Inferior parietal cortex (tissue), 1 donor: ENCODE results near the gene SCIN.
A peak's percentile ranks its signal among the peaks of the same experiment; 100 is the strongest.
"Not testable (repeated sequence)": the region's sequence is repeated elsewhere in the genome, so short reads cannot be mapped to it uniquely, and the experiment has no call there.

Experiments
- DNase-seq: peaks from one replicate; pipeline ENCODE4 v3.0.0-alpha.2; 2016; ENCODE audit errors: extremely low spot score

The SCIN gene

GRCh38 chr7:12570534-12571461 is at the start of gene SCIN:
Gene SCIN, plus strand, starts transcription at chr7:12570720. Its CDS starts 67 bp downstream, at chr7:12570787.
- no peak for DNase-seq

GRCh38 chr7:12524794-12525386 is 45.6 kb upstream of the SCIN start:
- DNase-seq, result peak; percentile 78

- DNase-seq, result not testable (repeated sequence)
Observed at GRCh38 chr7:12526693-12527092, 43.8 kb upstream of the SCIN start.

- DNase-seq, result not testable (repeated sequence)
Observed at GRCh38 chr7:12527670-12528069, 42.9 kb upstream of the SCIN start.

GRCh38 chr7:12529971-12530710 is 40.4 kb upstream of the SCIN start:
- DNase-seq, result no peak

GRCh38 chr7:12531784-12532183 is 38.7 kb upstream of the SCIN start:
- DNase-seq, result no peak

- no peak for DNase-seq
Observed at GRCh38 chr7:12534046-12534445, 36.5 kb upstream of the SCIN start.

GRCh38 chr7:12539681-12540080 is 30.8 kb upstream of the SCIN start:
- DNase-seq, result no peak

- no peak for DNase-seq
Observed at GRCh38 chr7:12540850-12541249, 29.7 kb upstream of the SCIN start.

GRCh38 chr7:12543586-12543985 is 26.9 kb upstream of the SCIN start:
- no peak for DNase-seq

- DNase-seq, result no peak
Observed at GRCh38 chr7:12549106-12549505, 21.4 kb upstream of the SCIN start.

- no peak for DNase-seq
Observed at GRCh38 chr7:12550956-12551355, 19.6 kb upstream of the SCIN start.

GRCh38 chr7:12552876-12553275 is 17.6 kb upstream of the SCIN start:
- no peak for DNase-seq

- DNase-seq, result no peak
Observed at GRCh38 chr7:12553416-12553815, 17.1 kb upstream of the SCIN start.

- no peak for DNase-seq
Observed at GRCh38 chr7:12554351-12554750, 16.2 kb upstream of the SCIN start.

GRCh38 chr7:12554872-12555271 is 15.6 kb upstream of the SCIN start:
- DNase-seq, result no peak

GRCh38 chr7:12555695-12556094 is 14.8 kb upstream of the SCIN start:
- DNase-seq, result not testable (repeated sequence)

GRCh38 chr7:12556139-12556792 is 14.3 kb upstream of the SCIN start:
- not testable (repeated sequence) for DNase-seq

GRCh38 chr7:12557282-12557681 is 13.2 kb upstream of the SCIN start:
- DNase-seq, result no peak

GRCh38 chr7:12564996-12565764 is 5.3 kb upstream of the SCIN start:
- no peak for DNase-seq

- DNase-seq, result no peak
Observed at GRCh38 chr7:12565873-12566272, 4.6 kb upstream of the SCIN start.
